ENCODE data around the gene SEMA4B. TPM values are rescaled to one million over a fixed set of nuclear protein-coding genes. Genes with fewer than 3 reads are reported as not detected.
"Not testable (repeated sequence)": the region's sequence is repeated elsewhere in the genome, so short reads cannot be mapped to it uniquely, and the experiment has no call there.

SEMA4B gene
- total RNA-seq, 3 donors from 2014 or later = 4.7 to 8.2 (median 7.7) TPM

DNA sequence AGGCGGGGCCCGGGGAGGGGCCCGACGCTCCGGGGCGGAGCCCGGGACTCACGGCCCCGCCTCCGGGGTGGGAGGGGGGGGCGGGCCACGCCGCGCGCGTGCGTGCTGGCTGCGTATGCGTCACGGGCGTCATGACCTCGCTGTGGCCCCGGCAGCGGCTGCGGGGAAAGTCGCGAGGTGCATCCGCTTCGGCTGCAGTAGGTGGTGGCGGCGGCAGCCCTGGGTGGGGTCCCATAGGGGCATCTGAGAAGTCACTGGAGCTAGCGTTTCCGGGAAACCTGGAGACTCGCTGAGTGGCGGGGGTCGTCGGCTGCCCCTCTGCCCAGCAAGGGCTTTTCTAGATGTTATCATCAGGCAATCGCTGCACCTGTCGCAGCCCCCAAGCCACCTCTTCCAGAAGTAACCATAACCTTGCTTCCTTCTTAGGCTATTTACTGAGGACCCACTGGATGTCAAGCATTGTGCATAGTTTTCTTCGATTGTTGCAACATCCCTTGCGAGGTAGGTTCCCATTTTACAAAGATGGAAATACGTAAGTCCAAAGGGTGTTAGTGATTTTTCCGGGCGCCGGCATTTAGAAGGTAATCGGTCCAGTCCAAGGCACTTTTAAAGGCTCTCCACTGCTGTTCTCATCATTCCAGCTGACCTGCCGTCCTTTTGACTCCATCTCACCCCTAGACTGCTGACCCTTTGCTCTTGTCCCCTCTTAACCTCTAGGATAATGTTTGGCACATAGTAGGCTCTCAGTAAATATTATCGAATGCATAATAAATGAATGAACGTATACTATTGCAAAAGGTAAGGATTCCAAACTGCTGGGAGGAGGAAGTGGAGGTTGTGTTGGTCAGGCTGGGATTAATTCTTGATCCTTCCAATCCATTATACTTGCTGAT, 33.2 kb downstream of the SEMA4B start, which contains the start of gene GDPGP1:
Gene GDPGP1, plus strand, starts transcription at position 114 of the 893 bp plus-strand sequence. CDS start 6,700 bp downstream, outside the sequence.
- peaks cover 24% of the 10 kb centered on the region for H3K36me3 Mint-ChIP-seq (ENCODE audit: insufficient read depth)
- no peaks in the 10 kb centered on the region for H3K27me3 Mint-ChIP-seq (ENCODE audit: low read depth)
- no peaks in the 10 kb centered on the region for H3K9me3 Mint-ChIP-seq
- H3K4me1 Mint-ChIP-seq (ENCODE audit: low read depth) = peaks cover 44% of the 10 kb centered on the region
- DNase-seq (no peak), ATAC-seq (peak; percentile 68 to 74)
- peak within 1 kb of the TSS; percentile 94 for H3K4me3 Mint-ChIP-seq

- ATAC-seq (no peak), DNase-seq (no peak)
- peaks cover 17% of the 10 kb centered on the region for H3K36me3 Mint-ChIP-seq (ENCODE audit: insufficient read depth)
- peaks cover 9% of the 10 kb centered on the region for H3K4me1 Mint-ChIP-seq (ENCODE audit: low read depth)
- no peaks in the 10 kb centered on the region for H3K9me3 Mint-ChIP-seq
- H3K4me3 Mint-ChIP-seq = no peak overlapping the region
- no peaks in the 10 kb centered on the region for H3K27me3 Mint-ChIP-seq (ENCODE audit: low read depth)
These were observed 38.2 kb downstream of the SEMA4B start for GRCh38 chr15:90239371-90239770.

GRCh38 chr15:90240856-90241255, 39.7 kb downstream of the SEMA4B start:
- peaks cover 15% of the 10 kb centered on the region for H3K36me3 Mint-ChIP-seq (ENCODE audit: insufficient read depth)
- H3K9me3 Mint-ChIP-seq = no peaks in the 10 kb centered on the region
- ATAC-seq = no peak

DNA sequence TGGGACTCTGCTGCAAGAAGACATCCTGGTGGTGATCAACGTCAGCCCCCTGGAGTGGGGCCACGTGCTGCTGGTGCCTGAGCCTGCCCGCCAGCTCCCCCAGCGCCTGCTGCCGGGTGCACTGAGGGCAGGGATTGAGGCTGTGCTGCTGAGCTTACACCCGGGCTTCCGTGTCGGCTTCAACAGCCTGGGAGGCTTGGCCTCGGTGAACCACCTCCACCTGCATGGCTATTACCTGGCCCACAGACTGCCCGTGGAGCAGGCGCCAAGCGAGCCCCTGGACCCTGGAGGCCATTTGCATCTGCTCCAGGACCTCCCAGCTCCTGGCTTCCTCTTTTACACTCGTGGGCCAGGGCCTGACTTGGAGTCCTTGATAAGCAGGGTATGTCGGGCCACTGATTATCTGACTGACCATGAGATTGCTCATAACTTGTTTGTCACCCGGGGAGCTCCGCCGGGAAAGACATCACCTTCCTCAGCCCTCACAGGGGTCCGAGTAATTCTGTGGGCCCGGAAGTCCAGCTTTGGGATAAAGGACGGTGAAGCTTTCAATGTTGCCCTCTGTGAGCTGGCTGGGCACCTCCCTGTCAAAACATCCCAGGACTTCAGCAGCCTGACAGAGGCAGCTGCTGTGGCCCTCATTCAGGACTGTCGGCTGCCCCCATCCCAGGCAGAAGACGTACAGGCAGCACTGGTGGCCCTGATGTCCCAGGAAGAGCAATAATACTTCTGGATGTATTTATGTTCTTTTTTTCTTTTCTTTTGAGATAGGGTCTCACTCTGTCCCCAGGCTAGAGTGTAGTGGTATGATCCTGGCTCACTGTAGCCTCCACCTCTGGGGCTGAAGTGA, 40.4 kb downstream of the SEMA4B start:
- Mint-ChIP-seq H3K4me1 (ENCODE audit: low read depth) (no peaks in the 10 kb centered on the region), H3K9me3 (no peaks in the 10 kb centered on the region), H3K36me3 (ENCODE audit: insufficient read depth) (peaks cover 11% of the 10 kb centered on the region), H3K27me3 (ENCODE audit: low read depth) (no peaks in the 10 kb centered on the region), H3K4me3 (no peak overlapping the region)
- ATAC-seq = no peak
- DNase-seq = no peak

More at GRCh38 chr15:90240856-90241255, 39.7 kb downstream of the SEMA4B start:
- Mint-ChIP-seq H3K4me3 (no peak overlapping the region), H3K4me1 (ENCODE audit: low read depth) (no peaks in the 10 kb centered on the region), H3K27me3 (ENCODE audit: low read depth) (no peaks in the 10 kb centered on the region)
- no peak for DNase-seq

DNA sequence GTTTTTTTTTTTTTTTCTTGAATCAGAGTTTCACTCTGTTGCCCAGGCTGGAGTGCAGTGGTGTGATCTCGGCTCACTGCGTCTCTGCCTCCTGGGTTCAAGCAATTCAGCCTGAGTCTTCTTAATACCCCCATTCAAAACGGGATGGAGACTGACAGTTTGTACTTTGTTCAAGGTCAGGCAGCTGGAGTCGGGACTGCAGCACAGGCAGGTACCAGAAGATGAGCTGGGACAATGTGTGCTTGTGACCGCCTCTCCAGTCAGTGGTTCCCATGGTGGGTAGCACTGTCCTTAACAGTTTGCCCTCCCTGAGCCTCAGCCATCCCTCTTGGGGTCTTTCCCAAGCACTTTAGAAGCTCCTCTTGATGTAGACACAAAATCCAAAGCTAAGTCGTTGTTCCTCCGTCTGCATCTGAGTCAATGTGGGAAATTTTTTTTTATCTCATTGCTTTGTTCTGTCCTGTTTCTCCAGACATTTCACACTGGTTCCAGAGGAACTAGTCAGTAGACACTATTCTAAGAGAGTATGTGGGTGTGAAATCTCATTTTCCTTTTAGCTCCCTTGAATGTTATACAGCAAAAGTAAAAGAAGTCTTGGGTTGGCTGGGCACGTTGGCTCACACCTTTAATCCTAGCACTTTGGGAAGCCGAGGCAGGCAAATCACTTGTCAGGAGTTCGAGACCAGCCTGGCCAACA, 43.0 kb downstream of the SEMA4B start:
- ATAC-seq = no peak
- no peaks in the 10 kb centered on the region for H3K9me3 Mint-ChIP-seq

GRCh38 chr15:90248789-90249202, 47.7 kb downstream of the SEMA4B start:
- no peak for ATAC-seq
- Mint-ChIP-seq H3K9me3 (no peaks in the 10 kb centered on the region), H3K4me3 (peak overlapping the region; percentile 67), H3K4me1 (ENCODE audit: low read depth) (peaks cover 16% of the 10 kb centered on the region), H3K36me3 (ENCODE audit: insufficient read depth) (no peaks in the 10 kb centered on the region), H3K27me3 (ENCODE audit: low read depth) (no peaks in the 10 kb centered on the region)
- DNase-seq = no peak

More for the DNA sequence above, 43.0 kb downstream of the SEMA4B start:
- H3K36me3 Mint-ChIP-seq (ENCODE audit: insufficient read depth) = peaks cover 3% of the 10 kb centered on the region
- H3K27me3 Mint-ChIP-seq (ENCODE audit: low read depth) = no peaks in the 10 kb centered on the region
- peaks cover 5% of the 10 kb centered on the region for H3K4me1 Mint-ChIP-seq (ENCODE audit: low read depth)
- no peak overlapping the region for H3K4me3 Mint-ChIP-seq
- DNase-seq = no peak

DNA sequence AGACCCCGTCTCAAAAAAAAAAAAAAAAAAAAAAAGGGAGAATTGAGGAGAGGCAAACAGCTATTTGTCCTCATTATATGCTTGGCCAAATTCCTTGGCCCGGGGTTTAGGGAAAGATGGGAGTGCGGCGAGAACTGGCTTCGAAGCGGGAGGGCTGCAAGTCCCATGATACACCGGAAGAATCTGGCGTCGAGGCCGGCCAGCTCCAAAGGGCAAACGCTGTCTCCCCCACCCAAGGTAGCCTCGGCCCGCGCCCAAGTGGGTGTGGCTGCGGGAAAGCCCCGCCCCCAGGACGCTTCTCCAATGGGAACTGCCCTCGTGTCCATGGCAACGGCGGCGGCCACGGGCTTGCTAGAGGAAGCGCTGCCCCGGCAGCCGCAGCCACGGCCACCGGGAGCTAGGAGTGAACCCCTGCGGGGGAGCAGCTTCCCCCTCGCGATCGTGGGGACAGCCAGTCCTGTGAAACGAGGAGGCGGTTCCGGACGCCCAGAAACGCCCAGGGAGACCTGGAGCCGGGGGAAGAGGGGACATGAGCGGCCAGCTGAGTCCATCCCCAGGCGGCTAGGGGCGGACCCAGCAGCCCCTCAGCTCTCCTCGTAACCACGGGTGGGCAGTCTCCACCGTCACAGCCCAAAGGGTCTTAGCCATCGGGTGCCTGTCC, 48.2 kb downstream of the SEMA4B start, which contains the start of gene TTLL13:
Gene TTLL13, plus strand, starts transcription at position 354 of the 661 bp plus-strand sequence. CDS start 1,075 bp downstream, outside the sequence.
- H3K9me3 Mint-ChIP-seq = no peaks in the 10 kb centered on the region
- peak within 1 kb of the TSS; percentile 67 for H3K4me3 Mint-ChIP-seq
- peaks cover 16% of the 10 kb centered on the region for H3K4me1 Mint-ChIP-seq (ENCODE audit: low read depth)
- H3K27me3 Mint-ChIP-seq (ENCODE audit: low read depth) = no peaks in the 10 kb centered on the region
- no peaks in the 10 kb centered on the region for H3K36me3 Mint-ChIP-seq (ENCODE audit: insufficient read depth)
- DNase-seq (peak; percentile 56), ATAC-seq (peak; percentile 90 to 95)

GRCh38 chr15:90257776-90258175, 56.6 kb downstream of the SEMA4B start:
- no peak for ATAC-seq
- Mint-ChIP-seq H3K27me3 (ENCODE audit: low read depth) (no peaks in the 10 kb centered on the region), H3K4me3 (no peak overlapping the region), H3K9me3 (no peaks in the 10 kb centered on the region), H3K36me3 (ENCODE audit: insufficient read depth) (no peaks in the 10 kb centered on the region), H3K4me1 (ENCODE audit: low read depth) (peaks cover 3% of the 10 kb centered on the region)
- no peak for DNase-seq

GRCh38 chr15:90259524-90259923, 58.4 kb downstream of the SEMA4B start:
- H3K27me3 Mint-ChIP-seq (ENCODE audit: low read depth) = no peaks in the 10 kb centered on the region
- H3K4me1 Mint-ChIP-seq (ENCODE audit: low read depth) = peaks cover 8% of the 10 kb centered on the region
- no peaks in the 10 kb centered on the region for H3K9me3 Mint-ChIP-seq
- no peak overlapping the region for H3K4me3 Mint-ChIP-seq
- DNase-seq = no peak
- peak; percentile 40 to 61 for ATAC-seq
- H3K36me3 Mint-ChIP-seq (ENCODE audit: insufficient read depth) = no peaks in the 10 kb centered on the region

DNA sequence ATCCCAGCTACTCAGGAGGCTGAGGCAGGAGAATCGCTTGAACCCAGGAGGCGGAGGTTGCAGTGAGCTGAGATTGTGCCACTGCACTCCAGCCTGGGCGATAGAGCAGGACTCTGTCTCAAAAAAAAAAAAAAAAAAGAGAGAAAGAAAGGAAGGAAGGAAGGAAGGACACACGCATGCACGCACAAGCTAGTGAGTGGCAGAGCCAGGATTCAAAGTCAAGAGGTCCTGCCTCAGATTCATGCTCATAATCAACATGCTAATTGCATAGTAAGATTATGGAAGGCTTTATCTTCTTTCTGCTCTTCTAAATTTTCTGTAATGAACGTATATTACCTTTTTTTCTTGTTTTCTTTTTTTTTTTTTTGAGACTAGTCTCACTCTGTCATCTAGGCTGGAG, 59.6 kb downstream of the SEMA4B start:
- not testable (repeated sequence) for H3K36me3 Mint-ChIP-seq (ENCODE audit: insufficient read depth); H3K4me3 Mint-ChIP-seq; DNase-seq; H3K27me3 Mint-ChIP-seq (ENCODE audit: low read depth); ATAC-seq; H3K9me3 Mint-ChIP-seq
- H3K4me1 Mint-ChIP-seq (ENCODE audit: low read depth) = peaks cover 13% of the 10 kb centered on the region

DNA sequence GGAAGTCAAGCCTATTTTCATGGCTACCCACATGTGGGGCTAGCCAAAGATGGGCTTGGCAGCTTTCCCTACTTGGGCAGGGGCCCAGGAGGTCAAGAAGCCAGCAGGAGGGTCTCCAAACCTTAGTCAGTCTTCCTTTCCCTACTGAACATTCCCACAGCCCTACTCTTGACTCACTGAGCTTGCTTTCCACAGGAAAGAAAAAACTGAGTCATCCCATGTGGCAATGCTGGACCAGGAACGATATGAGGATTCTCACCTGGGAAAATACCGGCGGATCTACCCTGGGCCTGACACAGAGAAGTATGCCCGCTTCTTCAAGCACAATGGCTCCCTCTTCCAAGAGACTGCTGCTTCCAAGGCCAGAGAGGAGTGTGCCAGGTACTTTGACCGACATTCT, 60.7 kb downstream of the SEMA4B start:
- no peak for ATAC-seq
- Mint-ChIP-seq H3K4me1 (ENCODE audit: low read depth) (peaks cover 16% of the 10 kb centered on the region), H3K36me3 (ENCODE audit: insufficient read depth) (no peaks in the 10 kb centered on the region)

DNA sequence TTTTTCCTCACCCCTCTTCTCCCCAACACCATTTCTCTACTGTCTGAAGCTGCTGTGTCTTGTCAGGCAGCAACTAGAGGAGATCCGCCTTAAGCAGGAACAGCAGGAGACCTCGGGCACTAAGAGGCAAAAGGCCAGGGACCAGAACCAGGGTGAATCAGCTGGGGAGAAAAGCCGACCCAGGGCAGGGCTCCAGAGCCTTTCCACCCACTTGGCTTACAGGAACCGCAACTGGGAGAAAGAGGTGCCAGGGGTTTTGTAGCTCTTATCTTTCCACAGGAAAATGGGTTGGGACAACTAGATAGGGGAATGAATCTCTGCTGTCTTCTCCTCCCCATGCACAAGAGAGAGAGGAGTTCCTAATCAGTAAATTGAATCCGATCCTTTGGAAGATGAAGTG, 61.3 kb downstream of the SEMA4B start:
- Mint-ChIP-seq H3K36me3 (ENCODE audit: insufficient read depth) (no peaks in the 10 kb centered on the region), H3K4me3 (no peak overlapping the region), H3K4me1 (ENCODE audit: low read depth) (peaks cover 22% of the 10 kb centered on the region), H3K9me3 (no peaks in the 10 kb centered on the region), H3K27me3 (ENCODE audit: low read depth) (no peaks in the 10 kb centered on the region)
- ATAC-seq (no peak), DNase-seq (no peak)

More for the DNA sequence above, 60.7 kb downstream of the SEMA4B start:
- Mint-ChIP-seq H3K27me3 (ENCODE audit: low read depth) (no peaks in the 10 kb centered on the region), H3K4me3 (no peak overlapping the region), H3K9me3 (no peaks in the 10 kb centered on the region)
- DNase-seq = no peak

- no peaks in the 10 kb centered on the region for H3K27me3 Mint-ChIP-seq (ENCODE audit: low read depth)
These were observed 63.5 kb downstream of the SEMA4B start for GRCh38 chr15:90264671-90265070.

More at GRCh38 chr15:90264671-90265070, 63.5 kb downstream of the SEMA4B start:
- H3K9me3 Mint-ChIP-seq = no peaks in the 10 kb centered on the region
- H3K4me3 Mint-ChIP-seq = peak overlapping the region; percentile 97
- DNase-seq (peak; percentile 14), ATAC-seq (peak; percentile 15 to 20)
- H3K36me3 Mint-ChIP-seq (ENCODE audit: insufficient read depth) = peaks cover 9% of the 10 kb centered on the region
- H3K4me1 Mint-ChIP-seq (ENCODE audit: low read depth) = peaks cover 35% of the 10 kb centered on the region
